NCI-H446 treated with DMSO at 0.1 percent for 48 hours (cell line): ENCODE data around the gene PDCD10.

Experiments used
- DNase-seq: peaks from one replicate; lab custom pipeline; 2025; lab: John Stamatoyannopoulos, UW

The PDCD10 gene

DNA sequence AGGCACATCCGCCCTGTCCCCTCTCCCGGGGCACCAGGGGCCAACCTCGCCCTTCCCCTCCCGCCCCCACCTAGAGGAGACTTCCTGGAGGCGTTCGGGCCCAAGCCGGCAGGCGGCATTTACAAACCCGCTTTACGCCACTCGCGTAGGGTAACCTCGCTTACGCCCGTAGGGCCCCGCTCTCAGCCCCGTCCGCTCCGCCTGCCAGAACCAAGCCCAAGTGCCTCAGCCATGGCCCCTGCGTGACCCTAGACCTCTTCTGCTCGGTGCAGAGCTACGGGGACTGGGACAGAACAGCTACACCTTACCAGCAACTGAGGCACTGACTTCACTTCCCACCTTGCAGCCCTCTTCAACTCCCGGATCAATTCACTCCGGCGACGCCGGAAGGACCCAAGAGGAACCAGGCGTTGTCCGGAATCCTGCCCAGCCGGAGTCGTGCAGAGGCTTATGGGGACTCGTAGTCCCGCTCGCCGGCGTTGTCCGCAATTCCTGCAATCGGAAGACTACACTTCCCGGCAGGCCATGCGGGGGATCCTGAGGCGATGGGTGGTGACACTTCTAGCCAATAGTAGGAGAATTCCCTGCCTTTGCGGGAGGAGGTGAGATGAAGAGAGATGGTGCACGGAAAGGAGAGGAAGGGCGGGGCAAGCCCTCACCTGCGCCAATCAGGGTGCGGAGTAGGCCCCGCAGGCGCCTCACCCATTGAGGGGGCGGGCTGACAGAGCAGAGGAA, at the start of gene PDCD10:
PDCD10 (minus strand) TSS at position 395 of the 735 bp plus-strand sequence. CDS start 14,735 bp downstream, outside the sequence.
- DNase-seq, result peak; percentile 99

DNA sequence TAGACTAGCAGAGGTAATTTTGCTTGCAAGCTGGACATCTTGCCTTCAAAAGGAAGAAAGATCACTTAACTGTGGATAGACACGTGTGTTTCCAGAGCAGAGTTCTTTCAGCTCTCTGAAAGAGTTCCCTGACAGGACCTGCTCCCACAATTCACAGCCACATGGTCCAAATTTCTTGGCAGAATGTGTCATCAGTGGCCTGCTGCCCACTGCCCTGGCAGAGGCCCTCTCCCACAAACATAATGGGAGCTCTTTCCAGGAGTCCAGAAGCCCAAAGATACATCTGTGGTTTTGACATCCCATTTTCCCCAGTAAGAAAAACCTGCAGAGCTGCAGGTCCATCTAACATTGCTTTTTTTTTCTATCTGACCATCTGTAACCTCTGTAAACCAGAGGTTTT, 49.1 kb upstream of the PDCD10 start:
- peak; percentile 33 for DNase-seq

DNA sequence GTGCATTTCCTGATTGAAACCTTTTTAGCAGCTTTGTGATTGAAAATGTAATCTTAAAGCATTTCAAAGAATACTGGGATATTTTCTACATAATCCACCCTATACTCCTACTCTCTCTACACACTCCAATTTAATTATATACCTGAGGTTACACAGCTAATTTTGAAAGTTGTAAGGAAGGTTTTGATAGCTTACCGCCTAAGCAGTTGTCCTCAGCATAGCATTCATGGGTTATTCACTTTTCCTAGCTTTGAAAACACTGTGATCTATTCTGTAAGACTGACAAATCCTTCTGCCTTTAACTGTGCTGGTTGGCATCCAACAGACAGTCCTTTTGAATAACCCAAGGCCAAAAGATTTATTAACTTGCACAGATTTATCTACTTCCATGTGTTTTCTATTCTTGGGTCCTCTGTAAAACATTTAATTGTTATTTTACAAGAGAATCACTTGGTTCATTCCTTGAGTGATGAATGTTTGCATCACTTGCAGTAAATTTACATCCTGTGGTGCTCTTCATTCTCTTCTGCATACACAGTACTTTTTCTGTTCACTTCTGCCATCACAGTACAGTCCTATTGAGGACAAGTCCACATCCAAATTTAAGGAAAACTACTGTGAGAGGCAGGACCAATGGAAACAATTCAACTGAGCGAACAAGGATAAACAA, 45.7 kb upstream of the PDCD10 start:
- no peak for DNase-seq

DNA sequence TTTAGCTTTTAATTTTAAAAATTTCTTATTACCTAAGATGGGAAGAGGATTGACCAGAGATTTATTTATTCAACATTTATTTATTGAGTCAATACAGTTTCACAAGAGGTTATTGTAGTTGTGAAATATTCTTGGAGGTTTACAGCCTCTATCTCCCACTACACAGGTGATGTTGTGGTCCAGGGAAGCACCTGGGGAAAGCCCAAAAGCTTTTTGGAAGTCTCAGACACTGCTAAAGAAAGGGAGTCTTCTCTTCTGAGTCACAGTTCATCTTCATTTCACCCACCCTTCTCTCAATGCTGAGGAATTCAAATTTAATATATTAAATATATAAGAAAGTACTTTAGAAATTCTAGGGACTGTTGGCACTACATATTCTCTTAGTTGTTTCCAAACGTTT, 42.7 kb upstream of the PDCD10 start:
- DNase-seq, result no peak

DNA sequence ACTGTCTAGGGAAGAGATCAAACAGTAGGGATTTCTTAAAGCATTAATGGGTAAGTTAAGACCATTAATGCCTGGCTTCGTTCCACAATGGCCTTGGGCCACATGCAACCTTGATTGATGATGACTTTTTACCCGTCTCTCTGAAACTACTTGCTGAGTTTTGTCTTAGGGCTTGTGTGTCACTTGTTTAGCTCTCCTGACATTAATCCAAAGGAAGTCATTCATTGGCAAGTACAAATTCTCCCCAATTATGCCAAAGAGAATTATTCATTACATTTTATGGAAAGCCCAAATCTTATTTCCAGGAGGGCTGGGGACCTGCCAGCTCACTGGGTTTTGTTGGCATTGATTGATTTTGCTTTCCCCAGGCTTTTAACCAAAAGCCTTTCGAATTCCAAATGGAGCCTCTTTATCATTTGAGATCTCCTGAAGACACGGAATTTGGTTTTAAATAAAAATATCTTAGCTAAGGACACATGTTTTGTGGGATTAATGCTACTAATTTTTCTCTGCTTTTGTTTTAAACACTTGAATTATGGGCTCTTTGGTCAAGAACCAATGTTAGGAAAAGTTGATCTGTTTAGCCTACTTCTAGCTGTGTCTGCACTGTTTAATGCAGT, 41.5 kb upstream of the PDCD10 start:
- peak; percentile 78 for DNase-seq

DNA sequence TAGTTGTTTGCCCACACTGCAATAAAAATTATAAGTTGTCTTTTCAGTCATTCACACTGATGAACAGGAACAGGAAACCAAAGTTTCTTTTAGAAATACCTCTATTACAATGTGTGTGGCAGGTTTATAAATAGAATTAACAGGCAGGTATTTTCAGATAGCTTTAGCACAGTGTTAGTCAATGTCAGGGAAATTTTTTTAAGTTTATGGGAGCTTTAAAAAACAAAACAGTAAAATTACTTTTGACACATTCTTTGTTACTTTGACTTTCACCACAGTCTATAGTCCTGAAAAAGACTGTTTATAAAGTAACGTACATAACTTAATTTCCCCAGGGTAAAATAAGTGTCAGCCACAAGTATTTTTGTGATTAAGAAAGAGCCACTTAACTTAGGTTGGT, 38.9 kb upstream of the PDCD10 start:
- DNase-seq, result no peak

DNA sequence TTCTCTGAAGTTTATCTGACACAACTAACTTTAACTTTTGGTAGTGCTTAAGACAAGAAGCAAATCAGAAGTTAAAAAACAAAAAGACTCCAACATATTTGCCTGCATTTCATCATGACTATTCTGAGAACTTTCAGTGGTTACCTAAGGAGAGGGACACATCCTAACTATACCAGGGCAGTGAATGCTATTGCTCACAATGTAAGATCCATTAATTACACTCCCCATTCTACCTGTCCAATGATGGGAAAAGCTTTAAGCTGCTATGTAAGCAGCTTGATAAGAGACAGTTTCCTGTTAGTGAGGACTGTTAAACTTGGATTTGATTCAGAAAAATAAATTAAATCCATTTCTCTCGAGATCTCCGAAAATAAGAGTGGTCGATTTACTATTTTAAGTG, 38.3 kb upstream of the PDCD10 start:
- DNase-seq, result no peak

DNA sequence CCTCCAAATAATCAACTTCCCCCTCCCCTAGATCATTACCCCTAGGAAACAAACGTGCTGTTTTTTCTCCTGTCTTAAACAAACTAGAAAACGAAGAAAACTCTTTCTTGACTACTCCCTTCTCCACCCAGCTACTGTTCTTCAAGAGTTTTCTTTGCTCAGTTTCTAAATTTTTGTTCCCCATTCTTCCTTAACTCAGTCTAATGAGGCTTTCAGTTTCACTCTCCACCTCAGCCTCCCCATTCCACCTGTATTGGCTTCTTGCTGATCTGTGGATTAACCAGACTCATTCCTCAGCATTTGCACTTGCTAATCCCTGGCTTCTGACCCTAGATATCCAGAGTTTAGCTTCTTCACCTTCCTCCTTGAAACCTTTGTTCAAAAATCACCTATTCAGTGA, 27.6 kb upstream of the PDCD10 start:
- DNase-seq, result no peak

DNA sequence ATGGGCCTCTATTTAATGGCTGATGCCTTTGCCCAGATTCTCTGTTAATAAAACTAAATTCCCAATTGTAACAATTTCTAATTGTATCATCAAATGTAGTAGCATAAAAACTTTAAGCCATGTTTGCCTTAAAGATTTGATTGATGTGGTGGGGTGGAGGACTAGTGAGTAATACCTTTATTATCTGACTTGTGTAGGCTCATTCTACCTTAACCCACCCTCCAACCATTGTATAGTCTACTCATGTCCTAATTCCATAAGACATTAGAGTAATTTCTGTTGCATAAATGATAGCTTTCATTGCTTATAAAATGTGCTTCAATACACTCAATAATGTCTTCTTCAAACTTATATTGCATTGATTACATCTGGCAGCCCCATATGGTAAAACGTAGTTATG, 26.6 kb upstream of the PDCD10 start:
- no peak for DNase-seq

DNA sequence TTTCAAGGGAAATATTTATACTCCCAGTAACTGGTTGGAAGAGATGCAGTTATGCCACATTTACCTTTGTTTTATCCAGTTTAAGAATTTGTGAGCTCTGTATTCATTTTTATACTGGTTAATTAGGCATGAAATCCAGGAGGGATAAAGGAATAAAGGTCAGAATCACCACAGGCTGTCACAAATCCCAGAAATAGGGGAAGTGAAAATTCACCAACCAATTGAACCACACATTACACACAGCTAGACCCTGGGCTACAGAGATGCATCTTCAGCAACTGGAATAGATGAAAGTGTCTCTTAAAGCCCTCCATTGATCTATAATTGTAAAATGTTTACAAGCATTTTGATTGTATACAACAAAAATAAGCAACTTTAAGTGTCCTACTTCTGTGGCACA, 19.4 kb upstream of the PDCD10 start:
- no peak for DNase-seq

DNA sequence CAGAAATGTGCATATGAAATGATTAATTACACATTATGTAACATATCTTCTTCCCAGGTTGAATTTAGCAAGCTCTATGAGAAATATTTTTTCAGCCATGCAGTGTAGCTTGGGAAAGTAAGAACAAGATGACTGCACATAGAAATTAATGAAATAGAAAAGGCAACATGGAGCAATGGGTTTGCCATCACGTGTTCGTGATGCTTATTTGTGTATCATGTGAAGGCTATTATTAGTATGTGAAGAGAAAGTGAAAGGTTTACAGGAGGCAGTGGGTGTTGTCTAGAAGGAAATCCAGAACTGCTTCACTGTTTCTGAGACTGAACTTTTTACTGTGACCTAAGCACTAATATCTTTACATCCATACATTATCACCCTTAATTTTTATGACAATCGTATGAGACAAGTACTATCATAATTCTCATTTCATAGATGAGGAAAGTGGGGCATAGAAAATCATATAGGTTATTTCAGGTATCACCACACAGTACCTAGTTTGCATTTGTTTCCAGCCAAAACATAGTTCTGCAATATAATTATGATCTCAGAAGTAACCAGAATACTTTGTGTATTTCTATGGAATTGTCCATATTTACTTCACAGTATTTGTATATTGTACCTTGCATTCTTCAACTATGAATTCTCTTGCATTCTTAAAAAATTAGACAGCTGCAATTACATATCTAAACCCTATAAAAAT, 15.7 kb upstream of the PDCD10 start:
- DNase-seq, result no peak

DNA sequence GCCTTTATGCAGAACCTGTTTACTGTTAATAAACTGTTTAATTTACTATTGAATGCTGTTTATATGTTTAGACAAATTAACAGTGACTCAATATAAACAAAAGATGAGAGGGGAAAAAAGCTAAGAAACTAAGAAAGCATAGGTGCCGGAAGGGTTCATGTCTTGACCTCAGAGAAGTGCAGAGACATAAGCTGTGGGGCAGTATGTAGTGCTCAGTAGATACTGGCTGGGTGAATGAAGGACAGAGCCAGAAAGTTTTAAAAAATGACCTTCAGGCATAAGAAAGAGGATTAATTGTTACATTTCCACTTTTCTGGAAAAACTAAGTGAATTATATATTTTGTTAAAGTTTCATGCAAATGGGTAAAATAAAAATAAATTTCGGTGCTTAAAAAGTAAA, 15.0 kb upstream of the PDCD10 start:
- DNase-seq, result no peak

DNA sequence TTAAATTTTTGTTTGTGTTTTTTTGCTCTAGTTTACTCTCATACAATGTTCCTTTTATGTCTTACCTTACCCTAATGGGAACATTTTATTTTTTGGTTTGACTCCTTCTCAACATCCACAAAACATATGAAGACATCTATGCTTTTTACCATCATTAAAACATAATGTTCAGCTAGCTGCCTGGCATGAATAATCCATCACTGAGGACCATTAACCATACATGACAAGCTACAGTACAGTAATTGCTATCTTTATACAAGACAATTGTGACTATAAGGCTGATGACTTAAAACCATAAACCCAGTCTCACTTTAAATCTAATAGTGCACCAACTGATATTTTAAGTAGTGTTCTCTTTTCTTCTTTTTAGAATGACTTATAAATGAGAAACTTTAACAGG, 14.5 kb upstream of the PDCD10 start:
- DNase-seq, result no peak

DNA sequence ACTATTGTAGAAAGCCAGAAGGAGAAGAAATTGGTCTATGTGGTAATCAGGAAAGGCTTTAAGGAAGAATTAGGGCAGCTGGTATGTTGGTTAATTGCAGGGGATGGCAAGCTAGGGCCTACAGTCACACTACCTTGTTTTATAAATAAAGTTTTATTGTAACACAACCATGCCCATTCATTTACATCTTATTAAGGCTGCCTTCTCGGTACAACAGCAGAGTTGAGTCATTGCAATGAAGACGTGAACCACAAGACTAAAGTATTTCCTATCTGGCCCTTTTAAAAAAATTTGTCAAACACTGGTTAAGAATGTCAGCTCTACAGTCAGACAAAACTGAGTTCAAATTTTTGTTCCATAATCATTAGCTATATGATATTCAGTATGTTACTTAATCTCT, 9.1 kb upstream of the PDCD10 start:
- no peak for DNase-seq

DNA sequence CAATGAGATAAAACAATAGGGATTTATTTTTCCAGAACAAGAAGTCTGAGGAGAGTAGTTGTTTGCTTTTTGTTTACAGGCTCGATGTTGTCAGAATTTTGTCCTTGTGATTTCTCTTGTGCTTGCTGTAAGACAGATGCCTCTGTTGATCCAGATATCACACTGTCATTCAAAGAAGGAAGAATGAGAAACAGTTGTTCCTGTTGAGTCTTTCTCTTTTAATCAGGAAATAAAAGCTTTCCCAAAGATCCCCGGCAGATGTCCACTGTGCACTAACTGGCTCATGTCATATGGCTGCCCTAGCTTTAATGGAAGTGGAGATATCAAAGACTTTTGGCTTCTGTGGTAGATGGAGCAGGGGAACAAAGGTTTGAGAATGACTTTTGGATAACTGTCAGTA, 7.6 kb upstream of the PDCD10 start:
- no peak for DNase-seq

DNA sequence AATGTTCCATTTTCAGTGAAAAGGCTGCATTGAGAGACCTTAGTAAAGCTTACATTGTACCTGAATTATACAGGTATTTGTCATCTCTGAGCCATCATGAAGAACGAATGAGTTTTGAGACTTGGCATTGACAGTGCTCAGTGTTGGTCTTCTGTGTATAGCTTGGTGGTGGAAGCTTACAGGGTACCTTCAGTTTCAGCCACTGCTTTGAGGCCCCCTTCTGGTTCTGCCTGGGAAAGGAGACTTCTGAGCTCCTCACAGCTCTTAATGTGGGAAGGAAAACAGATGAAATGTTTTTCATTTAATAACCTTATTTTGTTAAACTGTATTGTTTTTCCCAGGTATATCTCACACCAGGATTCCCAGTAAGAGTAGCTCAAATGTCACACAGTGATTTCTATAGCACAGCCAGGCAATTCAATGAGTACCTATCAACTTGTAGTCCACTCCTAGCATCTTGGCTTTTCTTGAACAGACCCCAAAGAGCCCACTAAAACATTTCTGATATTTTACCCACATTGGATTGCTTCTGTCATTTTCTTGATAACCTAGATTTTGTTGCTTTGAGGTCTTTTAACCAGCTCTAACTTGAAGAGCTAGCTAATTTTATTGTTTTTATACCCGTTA, 6.4 kb upstream of the PDCD10 start:
- DNase-seq, result no peak

DNA sequence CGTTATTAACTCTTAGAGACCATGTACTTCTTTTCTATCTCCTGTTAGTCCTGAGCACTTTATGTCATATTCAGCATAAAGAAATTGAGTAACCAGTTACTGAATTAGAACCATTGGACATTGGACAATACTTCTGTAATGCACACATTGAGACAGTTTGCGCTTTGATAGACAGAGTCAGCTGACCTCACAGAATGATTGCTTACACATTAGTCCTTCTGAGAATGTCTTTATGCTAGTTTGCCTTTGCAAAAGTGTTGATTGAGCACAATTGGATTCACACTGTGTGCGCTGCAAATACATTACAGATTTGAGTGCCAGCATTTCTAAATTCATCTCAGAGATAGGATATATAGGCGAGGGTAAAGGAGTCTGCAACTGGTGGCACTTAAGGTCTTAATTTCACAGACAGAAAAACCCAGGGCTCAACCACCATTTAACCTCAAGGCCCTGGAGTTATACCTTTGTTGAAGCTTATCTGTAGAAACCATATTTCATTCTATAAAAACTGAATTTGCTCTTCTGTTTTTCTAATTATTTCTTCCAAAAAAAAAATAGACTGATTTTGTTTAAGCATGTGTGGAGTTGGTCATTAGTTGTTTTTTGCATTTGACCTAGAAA, 4.6 kb upstream of the PDCD10 start:
- DNase-seq, result no peak

DNA sequence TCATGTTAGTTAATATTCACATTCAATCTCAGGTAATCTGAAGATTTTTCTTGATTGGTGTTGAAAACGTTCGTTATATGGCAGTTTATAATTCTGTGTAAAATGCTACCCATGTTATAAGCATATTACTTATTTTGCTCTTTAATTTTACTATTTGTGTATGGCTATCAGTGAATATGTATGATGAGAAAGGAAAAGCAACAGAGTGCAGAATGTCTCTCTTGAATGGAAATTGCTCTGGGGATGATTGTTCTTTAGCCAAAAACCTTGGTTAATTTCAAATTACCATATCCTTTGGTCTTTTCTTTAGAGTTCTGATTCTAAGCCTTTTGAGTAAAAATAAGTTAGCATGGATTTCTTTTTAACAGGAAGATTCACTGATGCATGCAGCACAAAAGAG, 3.3 kb upstream of the PDCD10 start:
- DNase-seq, result no peak

DNA sequence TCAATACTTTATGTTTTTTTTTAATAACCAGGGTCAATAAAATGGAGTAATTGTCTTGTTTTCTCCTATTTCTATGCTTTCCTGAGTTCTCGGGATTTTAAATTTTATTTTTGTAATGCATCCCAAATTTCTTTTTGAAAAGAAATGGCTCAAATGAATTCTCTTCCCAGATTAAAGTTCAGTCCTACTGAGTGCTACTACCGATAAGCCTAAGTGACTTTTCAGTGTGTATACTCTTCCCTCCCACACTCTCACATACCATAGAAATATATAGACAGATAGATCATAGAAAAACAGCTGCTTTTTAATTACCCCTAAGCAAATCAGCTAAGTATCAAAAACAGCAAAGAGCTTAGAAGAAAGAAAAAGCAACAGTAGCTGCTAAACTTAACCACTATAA, 2.3 kb upstream of the PDCD10 start:
- DNase-seq, result no peak

DNA sequence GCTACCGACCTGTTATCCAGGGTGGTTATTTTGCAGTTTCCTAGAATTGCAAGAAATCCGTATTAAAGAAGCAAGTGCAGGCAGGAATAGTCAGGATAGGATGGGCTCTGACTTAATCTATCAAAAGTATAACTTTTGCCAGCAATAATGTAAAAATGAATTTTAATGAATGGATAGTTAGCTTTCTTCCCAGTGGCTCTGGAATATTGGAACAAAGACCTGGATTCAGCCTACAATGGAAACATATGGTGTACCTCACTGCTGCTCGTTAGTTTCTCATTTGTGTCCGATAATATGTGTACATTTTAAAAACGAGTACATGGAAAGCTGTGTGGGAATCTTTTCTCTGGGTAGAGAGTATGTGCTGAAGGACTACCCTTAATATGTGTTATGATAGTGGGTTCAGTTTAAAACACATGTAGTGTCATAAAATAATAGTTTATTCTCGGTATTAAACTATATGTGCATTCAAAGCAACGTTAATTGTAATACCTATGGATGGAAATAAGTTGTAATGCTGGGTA, 1.6 kb upstream of the PDCD10 start:
- no peak for DNase-seq
